Suprapubic skin (tissue), 4 donors: ENCODE results near the gene WWOX. TPM values are rescaled to one million over a fixed set of nuclear protein-coding genes. Genes with fewer than 3 reads are reported as not detected.

ENCODE experiments used
- DNase-seq, 2 donors: peaks; one replicate each; pipeline ENCODE4 v3.0.0-alpha.2; 2019; ENCODE audit warnings: low spot score in 2 of 2
- H3K27ac ChIP-seq: fragments of 200-600 bp; sonication (generic); one replicate; pipeline ENCODE4 v1.5.1; 2019
- H3K27me3 ChIP-seq: fragments of 200-600 bp; sonication (generic); one replicate; pipeline ENCODE4 v1.5.1; 2019
- H3K36me3 ChIP-seq: fragments of 200-600 bp; sonication (generic); one replicate; pipeline ENCODE4 v1.5.1; 2019
- H3K4me1 ChIP-seq: fragments of 200-600 bp; sonication (generic); one replicate; pipeline ENCODE4 v1.5.1; 2019
- H3K4me3 ChIP-seq: fragments of 200-600 bp; sonication (generic); one replicate; pipeline ENCODE4 v1.5.1; 2019; ENCODE audit warnings: mild to moderate bottlenecking
- H3K9me3 ChIP-seq: fragments of 200-600 bp; sonication (generic); one replicate; pipeline ENCODE4 v1.5.1; 2019
- CTCF ChIP-seq, 2 donors: fragments of 200-600 bp in 1 of 2; fragments of 450-650 bp in 1 of 2; sonication (generic) in 1 of 2; IDR thresholded peaks; one replicate each; pipeline ENCODE4 v1.5.1; 2016 to 2019; ENCODE audit warnings: antibody characterized with exemption in 2 of 2, mild to moderate bottlenecking in 1 of 2, moderate library complexity in 1 of 2
- EP300 ChIP-seq: sonication (generic); formaldehyde crosslinking; IDR thresholded peaks from one replicate; pipeline ENCODE4 v1.6.1; 2017; ENCODE audit warnings: antibody characterized with exemption
- POLR2A ChIP-seq, 2 donors: fragments of 450-650 bp; IDR thresholded peaks; one replicate each; pipeline ENCODE4 v1.6.1; 2017; ENCODE audit warnings: antibody characterized with exemption in 2 of 2, mild to moderate bottlenecking in 2 of 2, moderate library complexity in 2 of 2
- POLR2AphosphoS5 ChIP-seq, 3 donors: sonication (generic); formaldehyde crosslinking; IDR thresholded peaks; one replicate each; pipeline ENCODE4 v1.6.1; 2017; ENCODE audit warnings: antibody characterized with exemption in 3 of 3
- WGBS: methylation state at CpG from one replicate; pipeline ENCODE4 v1.1.5; 2018; 5-methylcytosine and 5-hydroxymethylcytosine counted together
- total RNA-seq, 4 donors: library from RNA; depleted of rRNA; stranded (reverse); fragments of >200 nt; gene quantifications; one replicate each; pipeline ENCODE4 v1.1.0, GENCODE V29; 2016

Gene WWOX
- total RNA-seq, 4 donors from 2014 or later, result 29.6 to 104 (median 47.3) TPM

DNA sequence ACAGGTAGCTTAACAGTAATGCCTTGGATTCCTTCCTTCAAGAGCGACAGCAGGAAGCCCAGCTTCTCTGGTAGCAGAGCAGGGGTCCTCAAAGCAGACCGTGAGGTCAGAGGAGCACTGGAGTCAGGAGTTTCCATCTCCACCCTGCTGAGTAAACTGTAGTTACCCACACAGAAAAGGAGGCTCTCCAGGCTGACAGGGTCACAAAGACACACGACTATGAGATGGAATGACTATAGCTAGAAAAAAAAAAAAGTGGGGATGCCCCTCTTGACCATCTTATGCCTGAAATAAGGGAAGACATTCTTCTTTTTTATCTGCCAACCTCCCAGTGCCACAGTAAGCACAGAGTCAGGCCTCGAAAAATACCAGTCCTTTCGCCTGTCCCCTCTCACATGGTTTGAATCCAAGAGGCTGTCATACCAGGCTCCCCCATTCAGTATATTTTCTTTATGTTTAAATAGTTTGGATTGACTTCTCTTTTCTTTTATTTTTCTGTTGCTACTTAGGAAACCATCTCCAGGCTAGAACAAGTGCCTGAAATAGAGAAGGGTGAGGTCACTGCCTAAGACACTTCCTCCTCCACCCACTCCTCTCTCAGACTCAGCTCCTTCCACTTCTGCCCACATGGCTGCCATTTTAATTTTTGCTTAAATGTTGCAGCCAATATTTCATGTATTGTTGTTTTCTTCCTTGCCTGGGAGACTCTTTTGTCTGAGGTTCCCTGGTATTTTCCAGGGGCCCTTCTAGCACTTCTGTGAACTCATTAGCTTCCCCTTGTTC, 793.7 kb downstream of the WWOX start:
- Histone ChIP-seq H3K4me1 (peaks cover 4% of the 10 kb centered on the region), H3K4me3 (no peak overlapping the region), H3K36me3 (no peaks in the 10 kb centered on the region), H3K27me3 (no peaks in the 10 kb centered on the region), H3K9me3 (no peaks in the 10 kb centered on the region), H3K27ac (no peak overlapping the region)
- no peak for DNase-seq
- TF ChIP-seq POLR2AphosphoS5 (IDR thresholded peaks at IDR 0.05) (no peak), CTCF (IDR thresholded peaks at IDR 0.05) (no peak), POLR2A (IDR thresholded peaks at IDR 0.05) (no peak), EP300 (no peak)
- WGBS, result 74% methylated on average over 5 of the region's 5 CpGs

DNA sequence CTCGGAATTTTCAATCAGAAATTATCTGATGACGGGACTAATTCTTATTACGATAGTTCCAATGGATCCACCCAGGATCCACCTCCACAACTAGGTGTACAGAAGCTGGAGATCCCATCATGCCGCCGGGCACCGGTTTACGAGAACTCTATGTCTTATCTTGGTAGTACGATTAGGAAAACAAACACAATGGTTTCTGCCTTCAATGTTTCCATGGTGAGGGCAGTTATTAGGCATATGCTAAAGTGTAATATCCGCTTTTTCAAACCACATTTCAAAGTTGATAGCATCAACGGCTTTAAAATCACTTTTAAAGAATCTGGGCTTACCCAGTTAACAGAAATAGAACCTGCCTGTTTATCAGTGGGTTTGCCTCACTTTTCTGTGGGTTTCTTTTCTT, 795.4 kb downstream of the WWOX start:
- no peak overlapping the region for H3K4me3 ChIP-seq
- H3K36me3 ChIP-seq, result no peaks in the 10 kb centered on the region
- peaks cover 4% of the 10 kb centered on the region for H3K4me1 ChIP-seq
- H3K27ac ChIP-seq, result no peak overlapping the region
- H3K9me3 ChIP-seq, result no peaks in the 10 kb centered on the region
- no peaks in the 10 kb centered on the region for H3K27me3 ChIP-seq
- 95% methylated on average over 10 of the region's 10 CpGs for WGBS
- no peak for TF ChIP-seq CTCF (IDR thresholded peaks at IDR 0.05)
- TF ChIP-seq POLR2AphosphoS5 (IDR thresholded peaks at IDR 0.05), result no peak
- no peak for TF ChIP-seq EP300
- TF ChIP-seq POLR2A (IDR thresholded peaks at IDR 0.05), result no peak
- no peak for DNase-seq

DNA sequence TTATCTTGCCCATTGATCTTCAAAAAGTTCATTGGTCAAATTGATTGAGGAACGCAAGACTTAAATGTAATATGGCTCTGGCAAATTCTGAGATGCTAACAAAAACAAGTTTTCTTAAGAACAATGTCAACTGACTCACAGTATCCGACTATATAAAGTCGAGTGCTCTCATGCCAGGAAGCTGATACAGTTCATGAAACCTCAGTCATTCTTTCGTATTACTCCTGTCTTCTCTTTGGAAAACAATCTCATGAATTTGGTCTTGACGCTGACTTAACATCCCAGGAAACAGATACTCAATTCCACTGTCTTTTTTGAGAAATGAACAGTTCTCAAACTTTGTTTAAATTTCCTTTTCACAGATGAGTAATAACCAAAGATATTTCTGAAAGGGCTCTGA, 796.2 kb downstream of the WWOX start:
- TF ChIP-seq POLR2A (IDR thresholded peaks at IDR 0.05) (no peak), CTCF (IDR thresholded peaks at IDR 0.05) (no peak)
- no peak for DNase-seq
- H3K4me1 ChIP-seq, result peaks cover 4% of the 10 kb centered on the region
- no peaks in the 10 kb centered on the region for H3K9me3 ChIP-seq
- no peak overlapping the region for H3K4me3 ChIP-seq
- WGBS, result 78% methylated on average over 5 of the region's 5 CpGs
- H3K27ac ChIP-seq, result no peak overlapping the region
- no peaks in the 10 kb centered on the region for H3K36me3 ChIP-seq
- H3K27me3 ChIP-seq, result no peaks in the 10 kb centered on the region

GRCh38 chr16:78896280-78896679, 796.8 kb downstream of the WWOX start:
- H3K4me3 ChIP-seq, result no peak overlapping the region
- WGBS, result 90% methylated on average over 9 of the region's 9 CpGs
- no peak overlapping the region for H3K27ac ChIP-seq
- H3K27me3 ChIP-seq, result no peaks in the 10 kb centered on the region
- DNase-seq, result no peak
- H3K4me1 ChIP-seq, result peaks cover 4% of the 10 kb centered on the region
- H3K9me3 ChIP-seq, result no peaks in the 10 kb centered on the region
- H3K36me3 ChIP-seq, result no peaks in the 10 kb centered on the region
- TF ChIP-seq POLR2AphosphoS5 (IDR thresholded peaks at IDR 0.05) (no peak), EP300 (no peak), CTCF (IDR thresholded peaks at IDR 0.05) (no peak), POLR2A (IDR thresholded peaks at IDR 0.05) (no peak)

DNA sequence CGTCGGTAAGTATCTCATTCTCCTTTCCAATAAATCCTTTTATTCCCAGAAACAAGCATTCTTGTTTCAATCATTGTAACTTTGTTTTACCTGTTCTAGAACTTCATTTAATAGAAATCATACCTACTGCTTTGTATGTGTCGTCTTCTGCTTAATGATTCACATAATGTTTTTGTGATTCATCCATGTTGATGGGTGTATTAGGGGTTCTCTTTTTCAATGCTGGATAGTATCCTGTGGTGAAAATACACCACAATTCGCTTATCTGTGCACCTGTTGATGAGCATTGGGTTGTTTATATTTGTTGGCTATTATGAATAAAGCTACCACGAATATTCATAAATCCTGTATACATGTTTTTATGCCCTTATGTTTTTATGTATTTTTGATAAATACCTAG, 797.8 kb downstream of the WWOX start:
- Histone ChIP-seq H3K27ac (no peak overlapping the region), H3K4me1 (peaks cover 4% of the 10 kb centered on the region), H3K36me3 (no peaks in the 10 kb centered on the region), H3K4me3 (no peak overlapping the region), H3K9me3 (no peaks in the 10 kb centered on the region), H3K27me3 (no peaks in the 10 kb centered on the region)
- 93% methylated on average over 5 of the region's 5 CpGs for WGBS
- TF ChIP-seq EP300, result no peak
- no peak for TF ChIP-seq POLR2A (IDR thresholded peaks at IDR 0.05)
- TF ChIP-seq POLR2AphosphoS5 (IDR thresholded peaks at IDR 0.05), result no peak
- TF ChIP-seq CTCF (IDR thresholded peaks at IDR 0.05), result no peak
- no peak for DNase-seq
